B cell (primary cell): ENCODE measurements around the gene FREM2.

Experiments used
- CTCF ChIP-seq: fragments of 200-600 bp; IDR thresholded peaks from one replicate; pipeline ENCODE4 v1.8.0; 2022; ENCODE audit warnings: antibody characterized with exemption, mild to moderate bottlenecking
- EZH2 ChIP-seq: IDR thresholded peaks from 2 replicates; pipeline ENCODE4 v1.6.1; 2012; ENCODE audit warnings: borderline replicate concordance, low read depth, mild to moderate bottlenecking, moderate library complexity, low read length; ENCODE audit not compliant: insufficient read depth, poor library complexity, severe bottlenecking

GRCh38 chr13:38733146-38733545 is 46.3 kb downstream of the FREM2 start:
- TF ChIP-seq CTCF, result no peak
- no peak for TF ChIP-seq EZH2
